ENCODE data around the gene ZNF644.
A peak's percentile ranks its signal among the peaks of the same experiment; 100 is the strongest.
"Not testable (repeated sequence)": the region's sequence is repeated elsewhere in the genome, so short reads cannot be mapped to it uniquely, and the experiment has no call there.

ZNF644 gene

GRCh38 chr1:90925928-90926869 lies 95.6 kb downstream of the ZNF644 start:
- DNase-seq, result no peak

DNA sequence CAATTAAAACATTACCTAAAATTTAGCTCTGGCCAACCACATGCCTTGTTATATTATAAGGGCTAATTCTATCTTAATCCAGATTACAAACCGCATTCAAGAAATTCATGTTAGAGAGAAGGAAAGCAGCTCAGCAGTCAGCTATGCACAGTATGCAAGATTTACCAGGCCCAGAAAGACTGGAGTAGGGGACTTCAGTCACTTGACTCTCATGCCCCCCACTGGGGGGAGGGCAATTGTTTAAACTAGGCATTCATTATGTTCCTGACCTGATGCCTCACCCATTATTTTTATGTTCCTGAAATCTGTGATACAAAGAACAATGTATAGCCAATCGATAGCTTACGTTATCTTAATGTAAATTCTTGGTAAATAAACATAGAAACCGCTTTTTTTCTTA lies 96.9 kb downstream of the ZNF644 start:
- DNase-seq, result no peak

- DNase-seq, result no peak
Measured at GRCh38 chr1:90922996-90923395, 98.8 kb downstream of the ZNF644 start.

GRCh38 chr1:90922202-90922601 lies 99.6 kb downstream of the ZNF644 start:
- no peak for DNase-seq

- DNase-seq, result no peak
Measured at GRCh38 chr1:90919900-90920299, 101.9 kb downstream of the ZNF644 start.

- peak; percentile 17 for DNase-seq
Measured at GRCh38 chr1:90919190-90919719, 102.6 kb downstream of the ZNF644 start.

DNA sequence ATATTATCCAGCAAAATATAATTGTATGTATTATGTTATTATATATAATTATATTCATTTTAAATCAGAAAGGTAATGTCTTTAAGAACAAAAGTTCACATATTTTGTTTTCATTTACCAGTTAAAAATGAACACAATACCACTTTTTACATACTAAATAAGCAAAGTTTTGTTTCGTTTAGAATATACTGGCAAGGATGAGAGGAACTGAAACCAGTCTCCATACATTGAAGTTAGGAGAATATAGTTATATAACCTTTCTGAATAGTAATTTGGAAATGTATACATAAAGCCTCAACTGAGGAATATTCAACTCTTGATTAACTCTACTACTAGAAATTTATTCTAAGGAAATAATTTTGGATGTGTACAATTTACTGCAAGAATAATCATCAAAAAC lies 110.5 kb downstream of the ZNF644 start:
- DNase-seq, result no peak

DNA sequence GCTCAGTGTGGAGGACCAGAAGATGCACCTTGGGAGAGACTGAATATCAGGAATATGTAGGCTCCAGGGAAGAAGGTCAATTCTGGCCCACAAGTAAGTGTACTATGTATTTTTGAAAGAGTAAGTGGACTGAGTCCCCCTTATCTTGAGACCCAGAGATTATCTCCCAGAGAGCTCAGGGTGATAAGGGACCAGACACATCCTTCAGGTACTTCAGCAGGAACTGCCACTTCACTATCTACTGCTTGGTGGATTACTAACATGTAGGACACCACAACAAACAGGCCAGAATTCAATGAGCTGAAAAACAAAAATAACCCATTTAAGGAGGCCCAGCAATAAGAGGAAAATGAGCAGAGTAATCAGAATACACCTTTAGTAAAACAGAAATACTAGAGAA lies 119.2 kb downstream of the ZNF644 start:
- DNase-seq, result no peak

DNA sequence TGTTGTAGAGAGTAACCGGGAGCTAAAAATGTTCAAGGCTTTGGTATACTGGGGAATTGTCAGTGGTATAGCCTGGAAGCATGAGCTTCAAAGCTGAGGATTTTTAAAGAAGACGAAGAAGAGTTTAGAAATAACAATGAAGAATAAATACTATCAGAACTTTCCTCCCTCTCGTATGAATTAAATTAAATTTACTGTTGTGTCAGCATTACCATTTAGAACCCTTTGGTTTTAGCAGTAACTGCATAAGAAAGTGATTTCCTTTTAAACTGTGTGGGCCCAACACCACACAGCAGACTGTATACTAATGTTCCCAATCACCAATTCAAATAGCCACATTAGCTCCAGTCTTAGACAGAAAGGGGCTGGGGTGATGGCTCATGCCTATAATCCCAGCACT lies 122.6 kb downstream of the ZNF644 start:
- no peak for DNase-seq

DNA sequence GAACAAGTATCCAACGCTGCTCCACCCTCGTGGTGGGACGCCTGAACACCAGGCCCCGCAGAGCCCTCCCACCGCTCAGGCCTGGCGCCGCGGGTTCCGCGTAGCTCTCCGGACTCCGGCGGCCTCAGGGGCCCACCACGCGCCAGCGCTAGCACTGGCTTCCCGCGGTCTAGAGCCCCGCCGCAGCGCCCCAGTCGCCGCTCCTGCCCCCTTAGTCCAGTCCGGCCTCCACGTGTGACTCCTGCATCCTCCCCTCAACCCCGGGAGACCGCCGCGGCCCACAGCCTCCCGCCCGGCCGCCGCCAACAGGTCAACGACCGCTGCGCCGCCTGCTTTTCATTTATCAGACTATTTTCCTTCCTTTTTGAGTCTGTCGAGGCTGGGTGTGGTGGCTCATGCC lies 128.2 kb downstream of the ZNF644 start:
- DNase-seq, result not testable (repeated sequence)

GRCh38 chr1:90892884-90893283 lies 129.0 kb downstream of the ZNF644 start:
- DNase-seq, result not testable (repeated sequence)

DNA sequence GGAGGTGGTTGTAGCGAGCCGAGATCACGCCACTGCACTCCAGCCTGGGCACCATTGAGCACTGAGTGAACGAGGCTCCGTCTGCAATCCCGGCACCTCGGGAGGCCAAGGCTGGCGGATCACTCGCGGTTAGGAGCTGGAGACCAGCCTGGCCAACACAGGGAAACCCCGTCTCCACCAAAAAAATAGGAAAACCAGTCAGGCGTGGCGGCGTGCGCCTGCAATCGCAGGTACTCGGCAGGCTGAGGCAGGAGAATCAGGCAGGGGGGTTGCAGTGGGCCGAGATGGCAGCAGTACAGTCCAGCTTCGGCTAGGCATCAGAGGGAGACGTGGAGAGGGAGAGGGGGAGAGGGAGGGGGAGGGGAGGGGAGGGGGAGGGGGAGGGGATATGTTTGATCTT lies 129.6 kb downstream of the ZNF644 start:
- DNase-seq, result not testable (repeated sequence)

DNA sequence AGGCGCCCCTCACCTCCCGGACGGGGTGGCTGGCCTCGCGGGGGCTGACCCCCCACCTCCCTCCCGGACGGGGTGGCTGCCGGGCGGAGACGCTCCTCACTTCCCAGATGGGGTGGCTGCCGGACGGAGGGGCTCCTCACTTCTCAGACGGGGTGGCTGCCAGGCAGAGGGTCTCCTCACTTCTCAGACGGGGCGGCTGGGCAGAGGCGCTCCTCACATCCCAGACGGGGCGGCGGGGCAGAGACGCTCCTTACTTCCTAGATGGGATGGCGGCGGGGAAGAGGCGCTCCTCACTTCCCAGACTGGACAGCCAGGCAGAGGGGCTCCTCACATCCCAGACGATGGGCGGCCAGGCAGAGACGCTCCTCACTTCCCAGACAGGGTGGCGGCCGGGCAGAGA lies 130.1 kb downstream of the ZNF644 start:
- DNase-seq, result not testable (repeated sequence)

DNA sequence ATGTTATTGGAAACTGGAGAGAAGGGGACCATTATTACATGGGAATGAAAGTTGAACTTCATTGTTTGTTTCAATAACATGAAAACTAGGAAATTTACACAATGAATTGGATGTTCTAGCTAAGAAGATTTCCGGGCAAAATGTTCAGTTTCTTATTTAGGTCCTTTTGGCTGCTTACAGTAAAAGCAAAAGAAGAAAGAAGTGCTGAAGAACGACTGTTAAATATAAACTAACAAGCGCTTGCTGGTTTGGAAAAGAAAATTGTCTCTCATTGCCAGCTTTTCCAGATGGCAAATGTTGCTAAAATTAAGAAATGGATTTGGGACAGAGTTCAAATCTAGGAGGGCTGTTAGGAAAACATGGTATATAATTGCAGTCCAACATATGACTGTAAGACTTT lies 139.6 kb downstream of the ZNF644 start:
- DNase-seq, result no peak

GRCh38 chr1:90881034-90881433 lies 140.8 kb downstream of the ZNF644 start:
- no peak for DNase-seq

- DNase-seq, result no peak
Measured at GRCh38 chr1:90879281-90879680, 142.6 kb downstream of the ZNF644 start.

- no peak for DNase-seq
Measured at GRCh38 chr1:90876101-90876500, 145.7 kb downstream of the ZNF644 start.

Data from central memory CD4-positive, alpha-beta T cell (primary cell).